NCI-H524 (cell line): ENCODE measurements around the gene SKIC2.

ENCODE experiments used
- DNase-seq, 2 experiments: peaks; one replicate each; lab custom pipeline; 2025; lab: John Stamatoyannopoulos, UW

Gene SKIC2

GRCh38 chr6:31945507-31946369, 13.2 kb upstream of the SKIC2 start, which contains the start of gene CFB:
Gene CFB, plus strand, starts transcription at chr6:31946095. Its CDS starts 127 bp downstream, at chr6:31946222.
- no peak for DNase-seq

DNA sequence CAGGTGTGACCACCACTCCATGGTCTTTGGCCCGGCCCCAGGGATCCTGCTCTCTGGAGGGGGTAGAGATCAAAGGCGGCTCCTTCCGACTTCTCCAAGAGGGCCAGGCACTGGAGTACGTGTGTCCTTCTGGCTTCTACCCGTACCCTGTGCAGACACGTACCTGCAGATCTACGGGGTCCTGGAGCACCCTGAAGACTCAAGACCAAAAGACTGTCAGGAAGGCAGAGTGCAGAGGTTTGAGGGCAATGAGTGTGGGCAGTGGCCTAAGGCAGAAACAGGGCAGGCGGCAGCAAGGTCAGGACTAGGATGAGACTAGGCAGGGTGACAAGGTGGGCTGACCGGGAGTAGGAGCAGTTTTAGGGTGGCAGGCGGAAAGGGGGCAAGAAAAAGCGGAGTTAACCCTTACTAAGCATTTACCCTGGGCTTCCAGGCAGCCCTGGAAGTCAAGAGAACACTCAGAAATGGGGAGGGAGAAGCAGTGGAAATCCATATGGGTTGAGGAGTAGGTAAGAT, 12.5 kb upstream of the SKIC2 start:
- no peak for DNase-seq

DNA sequence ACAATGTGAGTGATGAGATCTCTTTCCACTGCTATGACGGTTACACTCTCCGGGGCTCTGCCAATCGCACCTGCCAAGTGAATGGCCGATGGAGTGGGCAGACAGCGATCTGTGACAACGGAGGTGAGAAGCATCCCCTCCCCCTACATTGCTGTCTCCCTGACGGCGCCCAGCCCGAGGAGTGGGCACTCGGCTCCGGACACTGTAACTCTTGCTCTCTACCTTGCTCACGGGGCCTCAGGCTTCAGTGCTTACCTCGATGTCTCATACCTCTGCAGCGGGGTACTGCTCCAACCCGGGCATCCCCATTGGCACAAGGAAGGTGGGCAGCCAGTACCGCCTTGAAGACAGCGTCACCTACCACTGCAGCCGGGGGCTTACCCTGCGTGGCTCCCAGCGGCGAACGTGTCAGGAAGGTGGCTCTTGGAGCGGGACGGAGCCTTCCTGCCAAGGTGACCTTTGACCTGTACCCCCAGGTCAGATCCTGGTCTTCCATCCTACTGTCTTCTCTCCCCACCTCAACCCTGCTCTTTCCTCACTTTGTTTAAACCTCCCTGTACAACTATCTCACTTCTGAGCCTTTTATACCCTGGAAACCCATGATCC, 11.8 kb upstream of the SKIC2 start:
- no peak for DNase-seq

GRCh38 chr6:31947864-31948263, 11.1 kb upstream of the SKIC2 start:
- no peak for DNase-seq

DNA sequence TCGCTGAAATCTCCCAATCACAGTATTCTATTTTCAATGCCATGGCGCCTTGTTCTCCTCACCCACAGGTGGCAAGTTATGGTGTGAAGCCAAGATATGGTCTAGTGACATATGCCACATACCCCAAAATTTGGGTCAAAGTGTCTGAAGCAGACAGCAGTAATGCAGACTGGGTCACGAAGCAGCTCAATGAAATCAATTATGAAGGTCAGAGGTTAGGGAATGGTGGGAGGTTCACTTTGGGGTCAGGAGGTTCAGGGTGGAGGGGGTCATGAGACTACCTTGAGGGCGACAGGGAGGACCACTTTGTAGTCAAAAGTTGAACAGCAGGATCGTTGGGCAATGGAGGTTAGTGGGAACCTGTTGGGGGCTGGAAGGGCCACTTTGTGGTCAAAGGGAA, 10.7 kb upstream of the SKIC2 start:
- DNase-seq = no peak

DNA sequence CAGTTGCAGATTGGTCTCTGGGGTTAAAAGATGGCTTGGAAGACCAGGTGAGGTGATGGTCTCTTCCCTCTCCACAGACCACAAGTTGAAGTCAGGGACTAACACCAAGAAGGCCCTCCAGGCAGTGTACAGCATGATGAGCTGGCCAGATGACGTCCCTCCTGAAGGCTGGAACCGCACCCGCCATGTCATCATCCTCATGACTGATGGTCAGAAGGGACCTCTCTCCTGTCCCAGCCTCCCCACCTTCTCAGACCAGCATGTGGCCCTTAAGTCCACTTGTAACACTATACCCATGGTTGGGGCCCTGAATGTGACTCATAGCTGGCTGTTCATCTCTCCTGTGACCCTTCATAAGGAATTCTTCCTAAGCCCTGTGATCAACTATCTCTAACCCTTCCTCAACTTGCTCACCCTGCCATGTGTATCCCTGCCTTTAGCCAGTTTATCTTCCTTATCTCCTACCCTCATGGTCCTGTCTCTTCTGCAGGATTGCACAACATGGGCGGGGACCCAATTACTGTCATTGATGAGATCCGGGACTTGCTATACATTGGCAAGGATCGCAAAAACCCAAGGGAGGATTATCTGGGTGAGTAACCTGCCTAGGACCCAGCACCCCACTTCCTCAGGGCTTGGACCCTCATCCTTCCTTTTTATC, 10.1 kb upstream of the SKIC2 start:
- no peak for DNase-seq

GRCh38 chr6:31949926-31950548, 8.9 kb upstream of the SKIC2 start:
- DNase-seq = no peak

DNA sequence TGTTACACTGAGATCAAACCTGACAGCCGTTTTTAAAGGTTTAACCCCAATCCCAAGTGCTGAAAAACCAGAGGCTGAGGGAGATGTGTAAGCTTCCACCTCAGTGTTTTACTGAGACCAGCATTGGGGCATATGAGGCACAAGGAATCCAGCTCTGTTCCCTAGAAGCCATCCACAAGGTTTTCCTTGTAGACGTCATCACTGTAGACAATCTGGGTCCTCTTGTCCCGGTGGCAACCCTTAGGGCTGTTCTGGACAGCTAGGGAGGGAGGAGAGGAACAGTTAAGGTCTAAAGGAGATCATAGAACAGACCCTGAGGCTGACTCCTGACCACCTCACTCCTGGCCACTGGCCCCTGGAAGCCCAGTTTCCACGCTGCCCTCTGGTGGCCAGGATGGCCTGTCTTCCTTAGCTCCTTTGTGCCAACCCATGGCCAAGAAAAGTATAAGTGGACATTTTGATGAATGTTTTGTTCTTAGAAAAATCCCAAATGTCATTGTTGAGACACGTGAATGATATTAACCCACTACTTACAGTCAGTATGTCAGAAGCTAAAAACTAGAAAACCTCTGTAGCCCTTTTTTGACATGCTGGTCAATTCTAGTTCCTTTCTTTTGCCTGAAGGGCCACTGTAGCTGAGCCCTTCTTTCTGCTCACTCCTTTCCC, 6.7 kb upstream of the SKIC2 start:
- peak in 1 of 2 experiments; percentile 49 for DNase-seq

- no peak for DNase-seq
These were observed 6.1 kb upstream of the SKIC2 start for GRCh38 chr6:31952890-31953289.

GRCh38 chr6:31954511-31954910, 4.5 kb upstream of the SKIC2 start:
- DNase-seq = no peak

DNA sequence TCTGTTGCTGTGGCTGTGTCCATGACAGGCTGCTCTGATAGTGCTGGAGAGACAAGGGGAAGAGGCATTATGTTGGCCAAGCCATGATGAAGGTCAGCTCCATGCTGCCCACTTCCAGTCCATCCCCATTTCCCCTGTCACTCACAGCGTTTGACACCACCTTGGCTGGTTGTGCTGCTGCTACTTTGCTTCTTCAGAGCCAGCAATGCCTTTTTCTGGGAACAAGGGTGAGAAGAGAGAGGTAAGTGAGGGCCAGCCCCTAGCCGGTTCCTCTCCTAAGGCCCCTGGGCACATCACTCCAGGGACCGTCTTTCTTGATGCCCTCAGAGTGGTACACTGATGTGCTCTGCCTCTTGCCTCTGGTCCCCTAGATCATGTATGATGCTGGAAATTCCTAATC, 2.2 kb upstream of the SKIC2 start:
- DNase-seq = no peak

DNA sequence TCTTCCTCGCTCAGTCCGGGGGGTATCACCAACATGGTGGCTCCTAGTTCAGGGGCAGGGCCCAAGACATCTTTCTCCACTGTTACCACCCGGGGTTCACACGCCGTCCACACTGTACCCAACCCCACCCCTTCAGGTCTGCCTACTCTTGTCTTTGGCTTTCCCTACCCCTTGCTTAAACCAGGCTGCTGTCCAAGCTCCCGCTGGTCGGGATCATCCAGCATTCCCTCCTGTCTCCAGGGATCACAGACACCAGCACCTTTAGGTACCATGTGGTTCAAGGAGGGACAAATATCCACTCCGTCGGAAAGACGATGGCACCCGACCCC, 599 bp upstream of the SKIC2 start:
- DNase-seq = no peak

DNA sequence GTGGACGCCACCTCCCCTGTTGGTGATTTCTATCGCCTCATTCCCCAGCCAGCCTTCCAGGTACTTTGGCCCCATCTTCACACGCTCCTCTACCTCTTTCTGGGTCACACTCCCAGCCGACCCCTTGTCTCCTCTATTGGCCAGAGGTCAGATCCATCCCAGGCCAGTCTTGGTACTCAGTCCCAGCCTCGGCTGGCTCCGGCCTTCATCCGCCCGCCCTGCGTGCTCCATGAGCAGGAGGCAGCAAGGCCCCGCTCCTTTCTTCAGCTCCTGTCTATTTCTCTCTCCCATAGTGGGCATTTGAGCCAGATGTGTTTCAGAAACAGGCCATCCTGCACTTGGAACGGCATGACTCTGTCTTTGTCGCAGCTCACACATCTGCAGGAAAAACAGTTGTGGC, 2.6 kb downstream of the SKIC2 start:
- no peak for DNase-seq

GRCh38 chr6:31963921-31964320, 4.9 kb downstream of the SKIC2 start:
- DNase-seq = no peak

DNA sequence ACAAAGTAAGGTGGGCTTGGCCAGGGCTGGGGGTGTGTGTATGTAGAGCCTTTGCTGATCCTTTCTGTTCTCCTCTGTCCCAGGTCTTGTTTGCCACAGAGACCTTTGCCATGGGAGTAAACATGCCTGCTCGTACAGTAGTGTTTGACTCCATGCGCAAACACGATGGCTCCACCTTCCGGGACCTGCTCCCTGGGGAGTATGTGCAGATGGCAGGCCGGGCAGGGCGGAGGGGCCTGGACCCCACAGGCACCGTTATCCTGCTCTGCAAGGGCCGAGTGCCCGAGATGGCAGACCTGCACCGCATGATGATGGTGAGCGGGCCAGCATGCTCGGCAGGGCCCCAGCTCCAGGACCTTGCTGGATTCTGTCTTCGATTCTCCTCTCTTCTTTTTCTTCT, 6.7 kb downstream of the SKIC2 start:
- DNase-seq = no peak

GRCh38 chr6:31966506-31966905, 7.5 kb downstream of the SKIC2 start:
- DNase-seq = no peak

DNA sequence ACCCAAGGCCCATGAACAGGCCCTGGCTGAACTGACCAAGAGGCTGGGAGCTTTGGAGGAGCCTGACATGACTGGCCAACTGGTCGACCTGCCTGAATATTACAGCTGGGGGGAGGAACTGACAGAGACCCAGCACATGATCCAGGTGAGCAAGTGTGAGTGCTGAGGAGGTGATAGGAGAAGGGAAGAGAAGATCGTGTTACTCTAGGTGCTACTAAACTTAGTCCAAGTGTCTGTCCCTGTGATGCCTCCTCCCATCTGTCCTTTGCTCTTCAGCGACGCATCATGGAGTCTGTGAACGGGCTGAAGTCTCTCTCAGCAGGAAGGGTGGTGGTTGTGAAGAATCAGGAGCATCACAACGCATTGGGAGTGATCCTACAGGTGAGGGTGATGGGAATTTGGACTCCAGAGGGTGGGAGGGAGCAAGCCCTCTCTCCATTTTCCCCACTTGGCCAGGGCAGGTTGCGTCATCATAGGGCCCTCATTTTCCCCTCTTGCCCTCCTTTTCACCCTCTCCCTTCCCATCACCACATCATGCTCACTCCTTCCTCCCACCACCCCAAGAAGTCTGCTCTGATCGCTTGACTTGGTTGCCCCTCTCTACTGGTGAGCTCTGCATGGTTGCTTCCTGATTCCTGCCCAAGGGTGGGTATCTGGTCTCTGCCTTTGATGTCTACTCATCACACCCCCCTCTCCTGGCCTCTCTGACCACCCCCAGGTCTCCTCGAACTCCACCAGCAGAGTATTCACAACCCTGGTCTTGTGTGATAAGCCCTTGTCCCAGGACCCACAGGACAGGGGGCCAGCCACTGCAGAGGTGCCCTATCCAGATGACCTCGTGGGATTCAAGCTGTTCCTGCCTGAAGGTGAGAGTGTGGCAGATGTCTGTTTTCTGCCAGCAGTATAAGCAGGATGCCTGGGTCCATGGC, 8.3 kb downstream of the SKIC2 start:
- no peak for DNase-seq

GRCh38 chr6:31967926-31968320, 8.9 kb downstream of the SKIC2 start:
- no peak for DNase-seq

DNA sequence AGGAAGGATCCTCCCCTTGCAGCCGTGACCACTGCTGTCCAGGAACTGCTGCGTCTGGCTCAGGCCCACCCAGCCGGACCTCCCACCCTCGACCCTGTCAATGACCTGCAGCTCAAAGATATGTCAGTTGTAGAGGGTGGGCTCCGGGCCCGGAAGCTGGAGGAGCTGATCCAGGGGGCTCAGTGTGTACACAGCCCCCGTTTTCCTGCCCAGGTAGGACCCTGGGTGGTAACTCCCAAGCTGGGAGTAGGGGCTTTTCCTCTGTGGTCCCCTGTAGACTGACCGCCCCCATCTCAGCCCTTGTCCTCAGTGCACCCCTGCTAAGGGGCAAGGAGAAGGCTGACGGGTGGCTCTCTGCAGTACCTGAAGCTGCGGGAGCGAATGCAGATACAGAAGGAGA, 9.4 kb downstream of the SKIC2 start:
- no peak for DNase-seq

DNA sequence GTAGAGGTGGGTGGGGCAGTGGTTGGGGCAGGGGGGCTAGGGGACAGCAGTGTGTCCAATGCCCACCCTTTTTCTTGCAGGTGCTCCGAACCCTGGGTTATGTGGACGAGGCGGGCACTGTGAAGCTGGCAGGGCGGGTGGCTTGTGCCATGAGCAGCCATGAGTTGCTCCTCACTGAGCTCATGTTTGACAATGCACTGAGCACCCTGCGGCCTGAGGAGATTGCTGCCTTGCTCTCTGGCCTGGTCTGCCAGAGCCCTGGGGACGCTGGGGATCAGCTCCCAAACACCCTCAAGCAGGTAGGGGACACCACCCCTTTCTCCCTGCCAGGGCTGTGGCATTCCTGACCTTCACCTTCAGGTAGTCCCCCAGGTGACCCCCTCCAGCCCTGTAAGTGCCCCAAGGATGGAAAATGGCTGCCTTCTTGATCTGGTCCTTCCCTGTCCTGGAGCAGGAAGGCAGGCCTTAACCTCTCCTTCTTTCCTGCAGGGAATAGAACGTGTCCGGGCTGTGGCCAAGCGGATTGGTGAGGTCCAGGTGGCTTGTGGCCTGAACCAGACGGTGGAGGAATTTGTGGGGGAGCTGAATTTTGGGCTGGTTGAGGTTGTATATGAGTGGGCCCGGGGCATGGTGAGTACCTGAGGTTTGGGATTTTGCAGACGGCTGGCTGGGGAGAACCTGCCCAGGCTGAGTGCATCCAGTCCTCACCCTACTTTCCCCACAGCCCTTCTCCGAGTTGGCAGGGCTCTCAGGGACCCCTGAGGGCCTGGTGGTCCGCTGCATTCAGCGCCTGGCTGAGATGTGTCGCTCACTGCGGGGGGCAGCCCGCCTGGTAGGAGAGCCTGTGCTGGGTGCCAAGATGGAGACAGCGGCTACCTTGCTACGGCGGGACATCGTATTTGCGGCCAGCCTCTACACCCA, 10.1 kb downstream of the SKIC2 start:
- no peak for DNase-seq
